Activated CD4-positive, alpha-beta memory T cell treated with anti-CD3 and anti-CD28 coated beads, Interleukin-2, amount 10 ng/mL, durations not matched to agents 7 days and 5 days (primary cell): ENCODE results near the gene LEPROT. TPM values are rescaled to one million over a fixed set of nuclear protein-coding genes. Genes with fewer than 3 reads are reported as not detected.

ENCODE experiments used
- CTCF ChIA-PET: fragments of 350-600 bp; sonication (Branson Sonifier 250); formaldehyde crosslinking; loops from one replicate; lab custom pipeline; 2021; ENCODE audit warnings: antibody characterized with exemption, inconsistent platforms; lab: Charles Lee
- POLR2A ChIA-PET: fragments of 350-600 bp; sonication (Branson Sonifier 250); formaldehyde crosslinking; loops from one replicate; lab custom pipeline; 2021; ENCODE audit warnings: antibody characterized with exemption; lab: Charles Lee
- DNase-seq: peaks from one replicate; pipeline ENCODE4 v3.0.0-alpha.2; 2020
- H3K27ac Mint-ChIP-seq: one replicate; pipeline ENCODE4 v1.8.0; 2021; ENCODE audit warnings: mild to moderate bottlenecking, mixed read lengths
- H3K27me3 Mint-ChIP-seq: one replicate; pipeline ENCODE4 v1.8.0; 2021; ENCODE audit warnings: mixed read lengths
- H3K36me3 Mint-ChIP-seq: one replicate; pipeline ENCODE4 v1.8.0; 2021; ENCODE audit warnings: low read depth, mixed read lengths
- H3K4me1 Mint-ChIP-seq: one replicate; pipeline ENCODE4 v1.8.0; 2021; ENCODE audit warnings: mixed read lengths
- H3K4me3 Mint-ChIP-seq: one replicate; pipeline ENCODE4 v1.8.0; 2021; ENCODE audit warnings: mild to moderate bottlenecking, mixed read lengths
- H3K9me3 Mint-ChIP-seq: one replicate; pipeline ENCODE4 v1.8.0; 2021; ENCODE audit warnings: mixed read lengths
- total RNA-seq, 2 experiments: library from RNA; stranded (reverse); gene quantifications; one replicate each; pipeline ENCODE4 v1.2.3, GENCODE V29; 2021

Gene LEPROT
- total RNA-seq, 2 experiments from 2014 or later, result 29.2 to 31.3 TPM

DNA sequence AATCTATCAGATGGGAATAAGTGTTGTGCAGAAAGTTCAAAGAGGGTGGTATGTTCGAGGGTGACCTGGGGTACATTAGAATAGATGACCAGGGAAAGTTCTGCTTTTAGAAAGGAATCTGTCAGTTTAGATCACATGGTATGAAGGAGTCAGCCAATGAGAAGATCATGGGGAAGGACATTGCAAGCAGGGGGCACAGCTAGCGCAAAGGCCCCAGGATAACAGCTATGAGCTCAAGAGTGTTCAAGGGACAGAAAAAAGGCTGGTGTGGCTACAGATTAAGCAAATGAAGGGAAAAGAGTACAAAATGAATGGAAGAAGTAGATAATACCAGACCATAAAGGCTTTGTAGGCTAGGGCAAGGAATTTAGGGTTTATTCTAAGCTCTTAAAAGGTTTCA is 8.6 kb downstream of the LEPROT start:
- ChIA-PET POLR2A (interaction anchor here (0.7 to 0.9 kb wide), 2 partner anchors 9 to 200 kb away, joined by 3 read pairs; partner anchors contain the start of genes LEPR and LEPROT), CTCF (interaction anchor here (0.6 to 5.4 kb wide), 7 partner anchors 9 to 259 kb away, joined by 3 to 27 read pairs (median 5); partner anchors contain the start of genes LEPR and LEPROT)
- Mint-ChIP-seq H3K27me3 (no peaks in the 10 kb centered on the region), H3K4me1 (peaks cover 52% of the 10 kb centered on the region), H3K36me3 (peaks cover 55% of the 10 kb centered on the region), H3K4me3 (no peak overlapping the region), H3K27ac (no peak overlapping the region), H3K9me3 (no peaks in the 10 kb centered on the region)
- no peak for DNase-seq

DNA sequence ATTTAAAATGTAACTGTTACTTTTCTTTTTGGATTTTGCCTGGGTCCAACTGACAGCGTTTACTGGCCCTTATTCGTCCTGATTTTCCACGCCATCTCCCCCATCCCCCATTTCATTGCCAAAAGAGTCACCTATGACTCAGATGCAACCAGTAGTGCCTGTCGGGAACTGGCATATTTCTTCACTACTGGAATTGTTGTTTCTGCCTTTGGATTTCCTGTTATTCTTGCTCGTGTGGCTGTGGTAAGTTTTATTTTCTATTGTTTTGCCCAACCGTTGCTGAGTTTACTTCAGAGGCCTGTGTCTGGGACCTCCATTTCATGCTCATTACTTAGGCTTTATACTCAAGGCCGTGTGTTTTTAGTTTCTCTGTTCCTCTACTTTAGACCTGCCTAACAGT is 9.3 kb downstream of the LEPROT start:
- H3K27me3 Mint-ChIP-seq, result no peaks in the 10 kb centered on the region
- CTCF ChIA-PET, result interaction anchor here (0.6 to 5.4 kb wide), 8 partner anchors 8 to 363 kb away, joined by 3 to 27 read pairs (median 5); partner anchors contain the start of genes LEPR, LEPROT and PDE4B
- no peak for DNase-seq
- POLR2A ChIA-PET, result interaction anchor here (0.7 kb wide), 1 partner anchor 10 kb away, joined by 3 read pairs; the partner anchor contains the start of genes LEPR and LEPROT
- peak overlapping the region; percentile 15 for H3K27ac Mint-ChIP-seq
- peaks cover 45% of the 10 kb centered on the region for H3K4me1 Mint-ChIP-seq
- no peaks in the 10 kb centered on the region for H3K9me3 Mint-ChIP-seq
- H3K4me3 Mint-ChIP-seq, result no peak overlapping the region
- H3K36me3 Mint-ChIP-seq, result peaks cover 48% of the 10 kb centered on the region

DNA sequence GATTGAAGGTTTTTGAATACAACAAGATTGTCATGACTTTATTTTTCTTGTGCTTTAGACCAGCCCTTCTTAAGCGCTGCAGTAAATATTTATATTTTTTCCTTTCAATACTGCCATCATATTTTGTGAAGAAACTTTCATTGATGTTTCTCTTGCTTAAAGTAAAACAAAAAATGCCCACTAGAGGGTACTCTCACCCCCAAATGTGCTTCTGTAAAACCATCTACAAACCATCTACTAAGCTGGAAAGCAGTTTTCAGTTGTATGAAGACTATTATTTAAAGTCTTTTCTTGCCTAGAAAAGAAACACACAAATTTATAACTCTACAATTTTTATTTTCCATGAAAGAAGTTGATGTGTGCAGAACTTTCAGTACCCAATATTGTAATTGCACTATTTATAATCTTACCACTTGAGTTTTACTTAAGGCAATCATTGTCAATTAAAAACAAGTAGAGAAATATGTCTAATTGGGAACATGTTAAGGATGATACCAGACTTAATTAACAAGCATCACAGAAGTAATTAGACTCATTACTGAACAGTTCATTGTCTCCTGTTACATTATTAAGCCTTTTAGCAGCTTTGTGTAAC is 10.7 kb downstream of the LEPROT start:
- ChIA-PET POLR2A (interaction anchor here (1.2 kb wide), 1 partner anchor 27 kb away, joined by 4 read pairs; no protein-coding TSS in a partner anchor), CTCF (interaction anchor here (0.5 to 5.4 kb wide), 16 partner anchors 9 to 1015 kb away, joined by 3 to 27 read pairs (median 3); partner anchors contain the start of genes LEPR and LEPROT)
- DNase-seq, result no peak
- Mint-ChIP-seq H3K36me3 (peaks cover 35% of the 10 kb centered on the region), H3K9me3 (no peaks in the 10 kb centered on the region), H3K4me3 (no peak overlapping the region), H3K27ac (no peak overlapping the region), H3K27me3 (no peaks in the 10 kb centered on the region), H3K4me1 (peaks cover 40% of the 10 kb centered on the region)

DNA sequence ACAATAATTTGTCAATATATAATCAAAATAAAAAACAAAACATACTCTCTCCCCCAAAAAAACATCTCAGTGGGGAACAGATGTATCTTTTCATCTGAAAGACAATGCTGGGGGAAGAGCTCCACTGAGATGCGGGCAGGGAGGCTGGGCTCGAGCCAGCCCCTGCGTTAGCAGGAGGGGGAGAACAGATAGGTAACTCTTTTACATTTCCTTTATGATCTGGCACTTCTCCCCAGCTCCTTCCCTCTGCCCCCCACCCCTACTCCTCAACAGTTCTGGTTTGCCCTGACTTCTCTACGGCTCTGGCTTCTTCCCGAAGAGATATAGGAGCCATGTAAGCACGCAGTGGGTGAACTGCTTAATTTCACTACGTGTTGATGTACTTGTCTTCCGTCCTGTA is 12.4 kb downstream of the LEPROT start:
- H3K27me3 Mint-ChIP-seq, result no peaks in the 10 kb centered on the region
- no peaks in the 10 kb centered on the region for H3K9me3 Mint-ChIP-seq
- H3K4me3 Mint-ChIP-seq, result no peak overlapping the region
- POLR2A ChIA-PET, result no interaction called here
- DNase-seq, result no peak
- CTCF ChIA-PET, result interaction anchor here (5.4 kb wide), 1 partner anchor 27 kb away, joined by 27 read pairs; no protein-coding TSS in a partner anchor
- no peak overlapping the region for H3K27ac Mint-ChIP-seq
- H3K4me1 Mint-ChIP-seq, result peaks cover 45% of the 10 kb centered on the region
- H3K36me3 Mint-ChIP-seq, result peaks cover 31% of the 10 kb centered on the region

DNA sequence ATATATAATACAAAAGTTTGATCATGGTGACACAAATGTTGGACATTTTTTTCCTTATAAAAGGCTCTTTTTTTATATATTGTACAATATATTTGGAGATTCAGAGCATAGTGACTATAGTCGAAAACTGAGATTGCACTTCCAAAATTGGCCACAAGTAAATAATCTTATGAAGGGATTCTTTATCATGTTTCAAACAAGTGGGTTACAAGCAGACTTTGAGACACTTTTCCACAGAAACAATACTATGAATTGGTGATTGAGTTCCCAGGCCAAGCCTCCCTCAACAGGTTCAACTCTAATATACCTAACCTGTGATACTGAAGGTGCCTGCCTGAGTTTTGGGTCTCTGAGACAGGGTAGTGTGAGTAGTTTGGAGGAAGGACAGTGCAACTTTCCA is 13.8 kb downstream of the LEPROT start:
- no peaks in the 10 kb centered on the region for H3K9me3 Mint-ChIP-seq
- peaks cover 41% of the 10 kb centered on the region for H3K4me1 Mint-ChIP-seq
- no peak for DNase-seq
- ChIA-PET CTCF (interaction anchor here (5.4 kb wide), 1 partner anchor 25 kb away, joined by 27 read pairs; no protein-coding TSS in a partner anchor), POLR2A (no interaction called here)
- no peaks in the 10 kb centered on the region for H3K27me3 Mint-ChIP-seq
- no peak overlapping the region for H3K4me3 Mint-ChIP-seq
- H3K36me3 Mint-ChIP-seq, result peaks cover 25% of the 10 kb centered on the region
- H3K27ac Mint-ChIP-seq, result no peak overlapping the region

DNA sequence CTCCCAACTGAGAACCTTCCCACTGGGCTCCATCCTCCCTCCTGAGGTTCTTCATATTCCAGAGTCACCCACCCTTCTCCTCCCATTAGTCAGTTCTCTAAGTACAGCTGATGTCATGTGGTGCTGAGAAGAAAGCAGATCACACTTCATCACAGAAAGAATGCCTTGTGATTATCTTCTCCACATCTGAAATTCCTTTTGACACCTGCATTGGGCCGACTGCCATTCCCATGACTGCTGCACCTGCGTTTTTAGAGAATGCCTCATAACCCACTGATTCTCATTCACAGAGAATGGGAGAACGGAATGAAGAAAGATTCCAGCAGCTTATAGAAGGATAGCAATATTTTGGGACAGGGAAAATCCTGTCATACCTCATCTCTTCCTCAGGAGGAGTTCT is 14.3 kb downstream of the LEPROT start:
- Mint-ChIP-seq H3K4me3 (no peak overlapping the region), H3K27me3 (no peaks in the 10 kb centered on the region), H3K9me3 (no peaks in the 10 kb centered on the region), H3K4me1 (peaks cover 39% of the 10 kb centered on the region), H3K27ac (no peak overlapping the region), H3K36me3 (peaks cover 23% of the 10 kb centered on the region)
- POLR2A ChIA-PET, result no interaction called here
- CTCF ChIA-PET, result no interaction called here
- DNase-seq, result no peak

DNA sequence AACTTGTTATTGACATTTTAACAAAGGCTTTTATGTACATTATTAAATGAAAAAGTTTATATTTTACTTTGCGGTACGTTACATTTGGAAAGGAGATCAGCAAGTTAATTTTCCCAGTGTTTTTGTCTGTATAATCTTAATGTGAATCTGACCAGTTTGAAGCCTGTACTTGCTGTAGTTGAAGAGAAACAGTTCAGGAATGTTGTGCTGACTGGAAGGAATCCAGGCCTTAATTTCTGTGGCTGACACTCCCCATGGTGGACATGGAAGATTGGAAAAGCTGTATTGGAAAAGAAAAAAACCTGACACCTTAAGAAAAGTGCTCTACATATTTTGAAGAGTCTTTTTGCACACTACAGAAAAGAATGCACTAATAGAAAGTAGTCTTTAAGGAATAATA is 15.5 kb downstream of the LEPROT start:
- POLR2A ChIA-PET, result interaction anchor here (0.7 to 1.1 kb wide), 3 partner anchors 14 to 158 kb away, joined by 3 to 4 read pairs (median 3); partner anchors contain the start of genes LEPR and LEPROT
- CTCF ChIA-PET, result interaction anchor here (1.6 kb wide), 1 partner anchor 23 kb away, joined by 7 read pairs; no protein-coding TSS in a partner anchor
- no peak for DNase-seq
- no peaks in the 10 kb centered on the region for H3K27me3 Mint-ChIP-seq
- no peaks in the 10 kb centered on the region for H3K9me3 Mint-ChIP-seq
- H3K36me3 Mint-ChIP-seq, result peaks cover 14% of the 10 kb centered on the region
- H3K4me3 Mint-ChIP-seq, result no peak overlapping the region
- peaks cover 28% of the 10 kb centered on the region for H3K4me1 Mint-ChIP-seq
- H3K27ac Mint-ChIP-seq, result no peak overlapping the region

DNA sequence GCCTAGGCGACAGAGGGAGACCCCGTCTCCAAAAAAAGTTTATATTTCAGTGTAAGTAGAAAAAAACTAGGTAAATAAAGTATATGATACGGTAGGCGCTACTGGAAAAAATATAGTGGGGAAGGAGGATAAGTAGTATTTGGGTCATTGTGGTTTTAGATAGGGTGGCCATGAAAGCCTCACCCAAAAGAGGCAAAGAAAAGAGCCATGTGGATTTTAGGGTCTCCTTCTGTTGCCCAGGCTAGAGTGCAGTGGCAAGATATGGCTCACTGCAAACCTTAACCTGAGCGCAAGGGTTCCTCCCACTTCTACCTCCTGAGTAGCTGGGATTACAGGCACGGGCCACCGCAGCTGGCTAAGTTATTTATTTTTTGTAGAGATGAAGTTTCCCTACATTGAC is 17.1 kb downstream of the LEPROT start:
- Mint-ChIP-seq H3K36me3 (peaks cover 9% of the 10 kb centered on the region), H3K4me1 (peaks cover 12% of the 10 kb centered on the region), H3K27me3 (no peaks in the 10 kb centered on the region), H3K4me3 (no peak overlapping the region), H3K27ac (no peak overlapping the region), H3K9me3 (no peaks in the 10 kb centered on the region)
- DNase-seq, result no peak
- POLR2A ChIA-PET, result interaction anchor here (0.6 kb wide), 1 partner anchor 409 kb away, joined by 3 read pairs; no protein-coding TSS in a partner anchor
- CTCF ChIA-PET, result interaction anchor here (1.2 kb wide), 1 partner anchor 8 kb away, joined by 5 read pairs; no protein-coding TSS in a partner anchor

DNA sequence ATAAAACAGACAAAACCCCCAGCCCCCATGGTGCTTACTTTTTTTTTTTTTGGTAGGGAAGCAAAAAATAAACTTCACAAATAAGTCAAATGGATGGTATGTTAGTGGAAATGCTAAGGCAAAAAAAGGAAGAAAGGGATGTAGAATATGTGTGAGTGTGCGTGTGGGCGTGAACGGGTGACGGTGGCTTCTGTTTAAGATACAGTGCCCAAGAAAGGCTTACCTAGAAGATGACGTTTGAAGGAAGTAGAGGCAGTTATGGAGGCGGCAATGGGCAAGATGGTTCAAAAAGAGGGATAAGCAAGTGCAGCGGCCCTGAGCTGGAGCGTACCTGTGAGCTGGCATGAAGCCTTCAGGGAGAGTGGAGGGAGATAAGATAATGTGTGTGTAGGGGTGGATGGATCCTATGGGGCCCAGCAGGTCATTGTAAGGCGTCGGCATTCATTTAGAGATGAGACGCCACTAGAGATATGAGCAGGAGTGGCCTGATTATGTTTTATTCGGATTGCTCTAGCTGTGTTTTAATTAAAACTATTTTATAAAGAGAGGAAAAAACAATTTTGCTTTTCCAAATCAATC is 19.9 kb downstream of the LEPROT start:
- H3K27me3 Mint-ChIP-seq, result no peaks in the 10 kb centered on the region
- ChIA-PET CTCF (interaction anchor here (0.8 to 1.8 kb wide), 3 partner anchors 9 to 186 kb away, joined by 3 to 6 read pairs (median 3); no protein-coding TSS in a partner anchor), POLR2A (interaction anchor here (1.4 kb wide), 1 partner anchor 21 kb away, joined by 3 read pairs; no protein-coding TSS in a partner anchor)
- peaks cover 5% of the 10 kb centered on the region for H3K36me3 Mint-ChIP-seq
- no peak overlapping the region for H3K4me3 Mint-ChIP-seq
- no peak overlapping the region for H3K27ac Mint-ChIP-seq
- DNase-seq, result no peak
- H3K9me3 Mint-ChIP-seq, result no peaks in the 10 kb centered on the region
- H3K4me1 Mint-ChIP-seq, result peaks cover 8% of the 10 kb centered on the region

DNA sequence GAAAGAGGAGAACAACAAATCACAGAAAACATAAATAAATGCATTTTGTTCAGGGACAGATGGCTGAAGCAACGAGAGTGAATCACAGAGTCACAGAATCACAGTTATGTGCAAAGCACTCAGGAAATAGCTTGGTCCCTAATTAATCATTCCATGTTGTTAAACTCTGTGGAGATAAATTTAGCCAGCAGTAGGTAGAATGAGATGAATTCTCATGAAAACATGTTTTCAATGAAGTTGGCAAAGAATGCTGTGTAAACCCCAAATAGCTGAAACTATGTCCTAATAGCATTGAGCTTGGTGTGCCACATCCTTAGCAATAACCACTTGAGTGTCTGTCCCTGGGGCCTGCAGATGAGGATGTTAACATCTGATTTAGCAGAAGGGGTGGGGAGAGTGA is 20.4 kb downstream of the LEPROT start:
- H3K36me3 Mint-ChIP-seq, result peaks cover 5% of the 10 kb centered on the region
- ChIA-PET CTCF (interaction anchor here (0.8 to 1.8 kb wide), 2 partner anchors 10 to 18 kb away, joined by 6 read pairs; no protein-coding TSS in a partner anchor), POLR2A (interaction anchor here (1.4 kb wide), 1 partner anchor 22 kb away, joined by 3 read pairs; no protein-coding TSS in a partner anchor)
- H3K9me3 Mint-ChIP-seq, result no peaks in the 10 kb centered on the region
- peaks cover 8% of the 10 kb centered on the region for H3K4me1 Mint-ChIP-seq
- no peak overlapping the region for H3K27ac Mint-ChIP-seq
- no peak overlapping the region for H3K4me3 Mint-ChIP-seq
- no peak for DNase-seq
- H3K27me3 Mint-ChIP-seq, result no peaks in the 10 kb centered on the region

DNA sequence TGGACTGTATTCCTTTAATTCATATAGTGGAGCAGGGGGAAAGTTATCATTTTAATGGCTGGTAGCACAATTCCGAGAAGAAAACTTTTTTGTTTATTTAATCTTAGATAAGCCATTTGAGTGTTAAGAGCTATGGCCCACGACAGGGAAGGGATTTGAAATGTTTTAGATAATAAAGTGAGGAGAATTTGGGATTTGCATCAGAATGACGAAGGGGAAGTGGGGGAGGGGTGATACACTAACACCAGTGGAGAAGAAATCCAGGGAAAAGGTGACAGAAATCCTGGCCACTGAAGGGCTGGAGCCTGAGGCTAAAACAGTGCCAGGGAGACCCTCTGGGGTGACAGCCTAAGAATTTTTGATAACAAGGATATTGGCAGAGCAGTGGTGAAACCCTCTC is 21.0 kb downstream of the LEPROT start:
- CTCF ChIA-PET, result interaction anchor here (0.8 to 1.8 kb wide), 2 partner anchors 11 to 18 kb away, joined by 6 read pairs; no protein-coding TSS in a partner anchor
- Mint-ChIP-seq H3K4me3 (no peak overlapping the region), H3K4me1 (peaks cover 6% of the 10 kb centered on the region), H3K27me3 (no peaks in the 10 kb centered on the region), H3K27ac (no peak overlapping the region), H3K9me3 (no peaks in the 10 kb centered on the region), H3K36me3 (peaks cover 5% of the 10 kb centered on the region)
- POLR2A ChIA-PET, result interaction anchor here (1.4 kb wide), 1 partner anchor 22 kb away, joined by 3 read pairs; no protein-coding TSS in a partner anchor
- DNase-seq, result no peak

DNA sequence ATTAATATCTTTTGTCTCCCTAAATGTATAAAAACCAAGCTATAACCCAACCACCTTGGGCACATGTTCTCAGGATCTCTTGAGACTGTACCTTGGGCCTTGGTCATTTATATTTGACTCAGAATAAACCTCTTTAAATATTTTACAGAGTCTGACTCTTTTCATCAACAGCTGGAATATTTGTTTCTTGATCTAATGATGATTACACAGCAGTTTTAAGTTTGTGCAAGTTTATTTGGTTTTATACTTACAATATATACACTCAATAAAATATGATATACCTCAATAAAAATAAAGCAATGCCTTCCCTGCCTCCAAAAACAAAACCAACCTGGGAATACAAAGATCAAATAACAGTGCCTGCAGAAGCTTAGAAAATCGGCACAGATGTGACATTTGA is 22.0 kb downstream of the LEPROT start:
- ChIA-PET CTCF (interaction anchor here (0.9 kb wide), 1 partner anchor 11 kb away, joined by 3 read pairs; no protein-coding TSS in a partner anchor), POLR2A (no interaction called here)
- no peak for DNase-seq
- Mint-ChIP-seq H3K4me3 (no peak overlapping the region), H3K27ac (no peak overlapping the region), H3K36me3 (peaks cover 2% of the 10 kb centered on the region), H3K4me1 (no peaks in the 10 kb centered on the region), H3K9me3 (no peaks in the 10 kb centered on the region), H3K27me3 (no peaks in the 10 kb centered on the region)
